ENCODE measurements around the gene INTS11. TPM values are rescaled to one million over a fixed set of nuclear protein-coding genes. Genes with fewer than 3 reads are reported as not detected.

INTS11 gene
- total and polyA plus RNA-seq, 9 of the 15 experiments (the other 6 are each of a cell fraction or from before 2014, with no cell fraction given), result 3.6 to 183 (median 110) TPM

DNA sequence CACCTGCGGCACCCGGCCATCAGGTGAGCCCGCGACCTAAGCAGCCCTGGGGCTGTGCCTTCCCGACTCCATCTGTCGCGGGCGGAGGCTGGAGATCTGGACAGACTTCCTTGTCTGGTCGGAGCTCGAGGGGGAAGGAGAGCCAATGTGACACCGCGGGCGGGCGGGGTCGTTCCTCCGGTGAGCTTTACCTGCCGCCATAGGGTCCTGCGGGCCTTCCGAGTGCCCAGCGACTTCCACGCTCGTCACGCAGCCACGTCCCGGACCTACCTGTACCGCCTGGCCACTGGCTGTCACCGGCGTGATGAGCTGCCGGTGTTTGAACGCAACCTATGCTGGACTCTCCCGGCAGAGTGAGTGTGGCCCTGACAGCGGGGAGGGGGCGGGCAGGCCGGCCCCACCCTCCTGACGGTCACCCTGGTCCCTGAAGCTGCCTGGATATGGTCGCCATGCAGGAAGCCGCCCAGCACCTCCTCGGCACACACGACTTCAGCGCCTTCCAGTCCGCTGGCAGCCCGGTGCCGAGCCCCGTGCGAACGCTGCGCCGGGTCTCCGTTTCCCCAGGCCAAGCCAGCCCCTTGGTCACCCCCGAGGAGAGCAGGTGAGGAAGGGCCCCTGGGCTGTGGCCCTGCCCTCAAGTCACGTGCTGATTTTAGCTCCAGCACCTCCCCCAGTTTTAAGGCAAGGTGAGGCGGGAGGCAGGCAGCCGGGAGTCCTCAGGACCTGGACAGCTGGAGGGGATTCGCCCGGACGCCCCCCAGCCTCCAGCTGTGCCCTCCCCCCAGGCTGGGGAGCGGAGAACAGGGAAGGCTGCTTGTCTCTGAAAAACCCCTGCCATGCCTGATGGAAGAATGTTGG lies 15.0 kb downstream of the INTS11 start (continued):
- TF ChIP-seq MTA3 (IDR thresholded peaks at IDR 0.05; ENCODE audit: borderline replicate concordance) (no peak; the same call in none of the 2 replicates), XRCC5 (IDR thresholded peaks at IDR 0.05; ENCODE audit: low read depth, low read length) (no peak), POLR2AphosphoS5 (IDR thresholded peaks at IDR 0.05; ENCODE audit: control insufficient read depth, insufficient read depth, low read depth, low read length) (0 out of 2 replicates have a peak, but pooled peaks have one; percentile 4), TAF9B (IDR thresholded peaks at IDR 0.05; ENCODE audit: partially characterized antibody) (no peak), MAFF (IDR thresholded peaks at IDR 0.05; ENCODE audit: low read length) (no peak), SMARCB1 (IDR thresholded peaks at IDR 0.05; ENCODE audit: insufficient read length, low read depth) (no peak), CSDE1 (IDR thresholded peaks at IDR 0.05) (no peak), ZNF512 (tag; IDR thresholded peaks at IDR 0.05) (no peak), TEAD1 (CRISPR knock-in tag; IDR thresholded peaks at IDR 0.05) (no peak), IRF9 (tag; IDR thresholded peaks at IDR 0.05) (no peak), POLR2A (conservative IDR thresholded peaks at IDR 0.05) (peak; percentile 60; the same call in 1 of the 2 replicates), TCF7 (IDR thresholded peaks at IDR 0.05; ENCODE audit: borderline replicate concordance) (0 out of 2 replicates have a peak, but pooled peaks have one; percentile 3), GMEB1 (CRISPR knock-in tag; IDR thresholded peaks at IDR 0.05) (no peak)
- TF ChIP-seq, protein P1, sequence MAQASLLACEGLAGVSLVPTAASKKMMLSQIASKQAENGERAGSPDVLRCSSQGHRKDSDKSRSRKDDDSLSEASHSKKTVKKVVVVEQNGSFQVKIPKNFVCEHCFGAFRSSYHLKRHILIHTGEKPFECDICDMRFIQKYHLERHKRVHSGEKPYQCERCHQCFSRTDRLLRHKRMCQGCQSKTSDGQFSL (CRISPR knock-in tag; IDR thresholded peaks at IDR 0.05), result no peak
- TF ChIP-seq, protein P1 (tag; IDR thresholded peaks at IDR 0.05), result no peak
- TF ChIP-seq, protein P2, sequence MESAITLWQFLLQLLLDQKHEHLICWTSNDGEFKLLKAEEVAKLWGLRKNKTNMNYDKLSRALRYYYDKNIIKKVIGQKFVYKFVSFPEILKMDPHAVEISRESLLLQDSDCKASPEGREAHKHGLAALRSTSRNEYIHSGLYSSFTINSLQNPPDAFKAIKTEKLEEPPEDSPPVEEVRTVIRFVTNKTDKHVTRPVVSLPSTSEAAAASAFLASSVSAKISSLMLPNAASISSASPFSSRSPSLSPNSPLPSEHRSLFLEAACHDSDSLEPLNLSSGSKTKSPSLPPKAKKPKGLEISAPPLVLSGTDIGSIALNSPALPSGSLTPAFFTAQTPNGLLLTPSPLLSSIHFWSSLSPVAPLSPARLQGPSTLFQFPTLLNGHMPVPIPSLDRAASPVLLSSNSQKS (CRISPR knock-in tag; IDR thresholded peaks at IDR 0.05), result no peak
- TF ChIP-seq, protein P3, sequence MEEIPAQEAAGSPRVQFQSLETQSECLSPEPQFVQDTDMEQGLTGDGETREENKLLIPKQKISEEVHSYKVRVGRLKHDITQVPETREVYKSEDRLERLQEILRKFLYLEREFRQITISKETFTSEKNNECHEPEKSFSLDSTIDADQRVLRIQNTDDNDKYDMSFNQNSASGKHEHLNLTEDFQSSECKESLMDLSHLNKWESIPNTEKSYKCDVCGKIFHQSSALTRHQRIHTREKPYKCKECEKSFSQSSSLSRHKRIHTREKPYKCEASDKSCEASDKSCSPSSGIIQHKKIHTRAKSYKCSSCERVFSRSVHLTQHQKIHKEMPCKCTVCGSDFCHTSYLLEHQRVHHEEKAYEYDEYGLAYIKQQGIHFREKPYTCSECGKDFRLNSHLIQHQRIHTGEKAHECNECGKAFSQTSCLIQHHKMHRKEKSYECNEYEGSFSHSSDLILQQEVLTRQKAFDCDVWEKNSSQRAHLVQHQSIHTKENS (CRISPR knock-in tag; IDR thresholded peaks at IDR 0.05), result no peak
- TF ChIP-seq, protein P4, sequence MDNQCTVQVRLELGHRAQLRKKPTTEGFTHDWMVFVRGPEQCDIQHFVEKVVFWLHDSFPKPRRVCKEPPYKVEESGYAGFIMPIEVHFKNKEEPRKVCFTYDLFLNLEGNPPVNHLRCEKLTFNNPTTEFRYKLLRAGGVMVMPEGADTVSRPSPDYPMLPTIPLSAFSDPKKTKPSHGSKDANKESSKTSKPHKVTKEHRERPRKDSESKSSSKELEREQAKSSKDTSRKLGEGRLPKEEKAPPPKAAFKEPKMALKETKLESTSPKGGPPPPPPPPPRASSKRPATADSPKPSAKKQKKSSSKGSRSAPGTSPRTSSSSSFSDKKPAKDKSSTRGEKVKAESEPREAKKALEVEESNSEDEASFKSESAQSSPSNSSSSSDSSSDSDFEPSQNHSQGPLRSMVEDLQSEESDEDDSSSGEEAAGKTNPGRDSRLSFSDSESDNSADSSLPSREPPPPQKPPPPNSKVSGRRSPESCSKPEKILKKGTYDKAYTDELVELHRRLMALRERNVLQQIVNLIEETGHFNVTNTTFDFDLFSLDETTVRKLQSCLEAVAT (IDR thresholded peaks at IDR 0.05), result no peak

All from K562 (cell line).